ENCODE measurements around the gene PINK1. TPM values are rescaled to one million over a fixed set of nuclear protein-coding genes. Genes with fewer than 3 reads are reported as not detected.
"Not testable (repeated sequence)": the region's sequence is repeated elsewhere in the genome, so short reads cannot be mapped to it uniquely, and the experiment has no call there.

PINK1 gene
- total RNA-seq, 1 donor from 2014 or later = 4.7 TPM

GRCh38 chr1:20601129-20601825 is 32.0 kb upstream of the PINK1 start:
- no peak overlapping the region for H3K27ac Mint-ChIP-seq
- H3K36me3 Mint-ChIP-seq (ENCODE audit: low read depth) = no peaks in the 10 kb centered on the region
- H3K4me1 Mint-ChIP-seq (ENCODE audit: low read depth) = no peaks in the 10 kb centered on the region

GRCh38 chr1:20602851-20603450 is 30.3 kb upstream of the PINK1 start:
- intact Hi-C loops (cut with micrococcal nuclease) = no loop called here
- Mint-ChIP-seq H3K4me1 (ENCODE audit: low read depth) (no peaks in the 10 kb centered on the region), H3K27ac (no peak overlapping the region), H3K9me3 (no peaks in the 10 kb centered on the region), H3K36me3 (ENCODE audit: low read depth) (no peaks in the 10 kb centered on the region), H3K4me3 (ENCODE audit: low read depth) (no peak overlapping the region), H3K27me3 (ENCODE audit: low read depth) (peaks cover 7% of the 10 kb centered on the region)
- DNase-seq (ENCODE audit: low spot score) = no peak

More at GRCh38 chr1:20601129-20601825, 32.0 kb upstream of the PINK1 start:
- no peak for DNase-seq (ENCODE audit: low spot score)
- no peak overlapping the region for H3K4me3 Mint-ChIP-seq (ENCODE audit: low read depth)
- peaks cover 7% of the 10 kb centered on the region for H3K27me3 Mint-ChIP-seq (ENCODE audit: low read depth)
- intact Hi-C loops (cut with micrococcal nuclease) = no loop called here
- no peaks in the 10 kb centered on the region for H3K9me3 Mint-ChIP-seq

GRCh38 chr1:20603504-20604464 is 29.5 kb upstream of the PINK1 start:
- peaks cover 5% of the 10 kb centered on the region for H3K27me3 Mint-ChIP-seq (ENCODE audit: low read depth)
- H3K9me3 Mint-ChIP-seq = no peaks in the 10 kb centered on the region
- H3K27ac Mint-ChIP-seq = no peak overlapping the region
- no peak for DNase-seq (ENCODE audit: low spot score)
- H3K4me1 Mint-ChIP-seq (ENCODE audit: low read depth) = no peaks in the 10 kb centered on the region
- no peaks in the 10 kb centered on the region for H3K36me3 Mint-ChIP-seq (ENCODE audit: low read depth)
- H3K4me3 Mint-ChIP-seq (ENCODE audit: low read depth) = no peak overlapping the region
- intact Hi-C loops (cut with micrococcal nuclease) = no loop called here

GRCh38 chr1:20604678-20605077 is 28.6 kb upstream of the PINK1 start:
- no peak for DNase-seq (ENCODE audit: low spot score)
- H3K27me3 Mint-ChIP-seq (ENCODE audit: low read depth) = peaks cover 2% of the 10 kb centered on the region
- intact Hi-C loops (cut with micrococcal nuclease) = no loop called here
- no peak overlapping the region for H3K4me3 Mint-ChIP-seq (ENCODE audit: low read depth)
- H3K9me3 Mint-ChIP-seq = no peaks in the 10 kb centered on the region
- H3K27ac Mint-ChIP-seq = no peak overlapping the region
- H3K4me1 Mint-ChIP-seq (ENCODE audit: low read depth) = no peaks in the 10 kb centered on the region
- no peaks in the 10 kb centered on the region for H3K36me3 Mint-ChIP-seq (ENCODE audit: low read depth)

GRCh38 chr1:20606801-20607570 is 26.3 kb upstream of the PINK1 start:
- H3K4me3 Mint-ChIP-seq (ENCODE audit: low read depth); H3K27ac Mint-ChIP-seq; H3K36me3 Mint-ChIP-seq (ENCODE audit: low read depth); intact Hi-C loops (cut with micrococcal nuclease); H3K4me1 Mint-ChIP-seq (ENCODE audit: low read depth); H3K27me3 Mint-ChIP-seq (ENCODE audit: low read depth); H3K9me3 Mint-ChIP-seq; DNase-seq (ENCODE audit: low spot score): not testable (repeated sequence)

GRCh38 chr1:20609541-20609940 is 23.7 kb upstream of the PINK1 start:
- no peaks in the 10 kb centered on the region for H3K9me3 Mint-ChIP-seq
- no peak for DNase-seq (ENCODE audit: low spot score)
- peaks cover 4% of the 10 kb centered on the region for H3K27me3 Mint-ChIP-seq (ENCODE audit: low read depth)
- no peaks in the 10 kb centered on the region for H3K36me3 Mint-ChIP-seq (ENCODE audit: low read depth)
- H3K27ac Mint-ChIP-seq = no peak overlapping the region
- H3K4me1 Mint-ChIP-seq (ENCODE audit: low read depth) = no peaks in the 10 kb centered on the region
- intact Hi-C loops (cut with micrococcal nuclease) = no loop called here
- H3K4me3 Mint-ChIP-seq (ENCODE audit: low read depth) = no peak overlapping the region

GRCh38 chr1:20610970-20611369 is 22.3 kb upstream of the PINK1 start:
- Mint-ChIP-seq H3K27ac (no peak overlapping the region), H3K4me1 (ENCODE audit: low read depth) (no peaks in the 10 kb centered on the region), H3K27me3 (ENCODE audit: low read depth) (peaks cover 4% of the 10 kb centered on the region), H3K36me3 (ENCODE audit: low read depth) (no peaks in the 10 kb centered on the region), H3K4me3 (ENCODE audit: low read depth) (no peak overlapping the region), H3K9me3 (no peaks in the 10 kb centered on the region)
- no peak for DNase-seq (ENCODE audit: low spot score)
- intact Hi-C loops (cut with micrococcal nuclease) = no loop called here

- no peak overlapping the region for H3K27ac Mint-ChIP-seq
- DNase-seq (ENCODE audit: low spot score) = no peak
- H3K27me3 Mint-ChIP-seq (ENCODE audit: low read depth) = peaks cover 4% of the 10 kb centered on the region
- H3K4me1 Mint-ChIP-seq (ENCODE audit: low read depth) = no peaks in the 10 kb centered on the region
- intact Hi-C loops (cut with micrococcal nuclease) = no loop called here
- no peaks in the 10 kb centered on the region for H3K36me3 Mint-ChIP-seq (ENCODE audit: low read depth)
- no peaks in the 10 kb centered on the region for H3K9me3 Mint-ChIP-seq
- no peak overlapping the region for H3K4me3 Mint-ChIP-seq (ENCODE audit: low read depth)
Observed at GRCh38 chr1:20611652-20612051, 21.6 kb upstream of the PINK1 start.

- no peak for DNase-seq (ENCODE audit: low spot score)
- H3K27me3 Mint-ChIP-seq (ENCODE audit: low read depth) = peaks cover 4% of the 10 kb centered on the region
- intact Hi-C loops (cut with micrococcal nuclease) = no loop called here
- no peaks in the 10 kb centered on the region for H3K4me1 Mint-ChIP-seq (ENCODE audit: low read depth)
- no peaks in the 10 kb centered on the region for H3K36me3 Mint-ChIP-seq (ENCODE audit: low read depth)
- H3K27ac Mint-ChIP-seq = no peak overlapping the region
- no peak overlapping the region for H3K4me3 Mint-ChIP-seq (ENCODE audit: low read depth)
- H3K9me3 Mint-ChIP-seq = no peaks in the 10 kb centered on the region
Observed at GRCh38 chr1:20612221-20612746, 21.0 kb upstream of the PINK1 start.

GRCh38 chr1:20614131-20614579 is 19.1 kb upstream of the PINK1 start:
- intact Hi-C loops (cut with micrococcal nuclease) = no loop called here
- Mint-ChIP-seq H3K27me3 (ENCODE audit: low read depth) (peaks cover 4% of the 10 kb centered on the region), H3K4me1 (ENCODE audit: low read depth) (no peaks in the 10 kb centered on the region), H3K4me3 (ENCODE audit: low read depth) (no peak overlapping the region), H3K9me3 (no peaks in the 10 kb centered on the region), H3K27ac (no peak overlapping the region), H3K36me3 (ENCODE audit: low read depth) (no peaks in the 10 kb centered on the region)
- no peak for DNase-seq (ENCODE audit: low spot score)

- H3K4me3 Mint-ChIP-seq (ENCODE audit: low read depth) = no peak overlapping the region
- H3K9me3 Mint-ChIP-seq = no peaks in the 10 kb centered on the region
- no peak overlapping the region for H3K27ac Mint-ChIP-seq
- intact Hi-C loops (cut with micrococcal nuclease) = no loop called here
- no peaks in the 10 kb centered on the region for H3K36me3 Mint-ChIP-seq (ENCODE audit: low read depth)
- peaks cover 4% of the 10 kb centered on the region for H3K27me3 Mint-ChIP-seq (ENCODE audit: low read depth)
- no peaks in the 10 kb centered on the region for H3K4me1 Mint-ChIP-seq (ENCODE audit: low read depth)
- DNase-seq (ENCODE audit: low spot score) = no peak
Observed at GRCh38 chr1:20615946-20616846, 17.1 kb upstream of the PINK1 start.

All from activated T-helper 2 cell treated with anti-CD3 and anti-CD28 coated beads, Interferon-gamma antibody, Interleukin-2, Interleukin-4, amounts not matched to agents 10 μg/mL and 5 μg/mL and 100 μg/mL, durations not matched to agents 14 hours and 24 hours and 36 hours (primary cell).